Parathyroid adenoma (tissue), 2 donors: ENCODE measurements around the gene ANO2.

Experiments used
- H2AFZ ChIP-seq: fragments of 300-600 bp; sonication (generic); one replicate; pipeline ENCODE4 v1.7.0; 2017; ENCODE audit warnings: antibody characterized with exemption, mild to moderate bottlenecking
- H3K27ac ChIP-seq: fragments of 300-600 bp; sonication (generic); one replicate; pipeline ENCODE4 v1.7.0; 2017
- H3K27me3 ChIP-seq: fragments of 300-600 bp; sonication (generic); one replicate; pipeline ENCODE4 v1.7.0; 2017; ENCODE audit warnings: low read length; ENCODE audit not compliant: control insufficient read depth, insufficient read depth
- H3K36me3 ChIP-seq: fragments of 300-600 bp; sonication (generic); one replicate; pipeline ENCODE4 v1.7.0; 2017; ENCODE audit warnings: low read length; ENCODE audit not compliant: control insufficient read depth, insufficient read depth
- H3K4me1 ChIP-seq: fragments of 300-600 bp; sonication (generic); one replicate; pipeline ENCODE4 v1.7.0; 2017; ENCODE audit warnings: control low read depth
- H3K4me2 ChIP-seq: fragments of 300-600 bp; sonication (generic); one replicate; pipeline ENCODE4 v1.7.0; 2017; ENCODE audit warnings: low read length
- H3K4me3 ChIP-seq: fragments of 300-600 bp; sonication (generic); one replicate; pipeline ENCODE4 v1.7.0; 2017; ENCODE audit warnings: low read depth, low read length
- H3K79me2 ChIP-seq: fragments of 300-600 bp; sonication (generic); one replicate; pipeline ENCODE4 v1.7.0; 2017; ENCODE audit warnings: control low read depth
- H3K9ac ChIP-seq: fragments of 300-600 bp; sonication (generic); one replicate; pipeline ENCODE4 v1.7.0; 2017; ENCODE audit warnings: mild to moderate bottlenecking
- H3K9me3 ChIP-seq: fragments of 300-600 bp; sonication (generic); one replicate; pipeline ENCODE4 v1.7.0; 2017; ENCODE audit warnings: low read length; ENCODE audit not compliant: control insufficient read depth
- CTCF ChIP-seq: fragments of 300-600 bp; sonication (generic); IDR thresholded peaks from one replicate; pipeline ENCODE4 v1.7.0; 2017; ENCODE audit warnings: antibody characterized with exemption, mild to moderate bottlenecking
- donor health status: primary hyperparathyroidism.

ANO2 gene

GRCh38 chr12:5524116-5524768, 420.8 kb downstream of the ANO2 start:
- Histone ChIP-seq H3K27me3 (no peaks in the 10 kb centered on the region), H3K27ac (no peak overlapping the region), H3K4me1 (no peaks in the 10 kb centered on the region), H3K36me3 (no peaks in the 10 kb centered on the region), H3K4me2 (no peak overlapping the region), H2AFZ (no peak overlapping the region), H3K9ac (no peak overlapping the region), H3K9me3 (no peaks in the 10 kb centered on the region), H3K79me2 (no peaks in the 10 kb centered on the region), H3K4me3 (no peak overlapping the region)
- TF ChIP-seq CTCF = no peak

- Histone ChIP-seq H2AFZ (no peak overlapping the region), H3K27ac (no peak overlapping the region), H3K9ac (no peak overlapping the region), H3K79me2 (no peaks in the 10 kb centered on the region), H3K4me3 (no peak overlapping the region), H3K4me2 (no peak overlapping the region), H3K9me3 (no peaks in the 10 kb centered on the region), H3K27me3 (no peaks in the 10 kb centered on the region), H3K36me3 (no peaks in the 10 kb centered on the region), H3K4me1 (no peaks in the 10 kb centered on the region)
- TF ChIP-seq CTCF = no peak
These were observed 421.5 kb downstream of the ANO2 start for GRCh38 chr12:5523396-5524115.

GRCh38 chr12:5522432-5523335, 422.4 kb downstream of the ANO2 start:
- Histone ChIP-seq H3K79me2 (no peaks in the 10 kb centered on the region), H3K4me2 (no peak overlapping the region), H3K9me3 (no peaks in the 10 kb centered on the region), H3K36me3 (no peaks in the 10 kb centered on the region), H3K27me3 (no peaks in the 10 kb centered on the region), H3K4me1 (no peaks in the 10 kb centered on the region), H3K27ac (no peak overlapping the region), H2AFZ (no peak overlapping the region), H3K9ac (no peak overlapping the region), H3K4me3 (no peak overlapping the region)
- no peak for TF ChIP-seq CTCF

GRCh38 chr12:5521456-5522325, 423.4 kb downstream of the ANO2 start:
- no peak for TF ChIP-seq CTCF
- Histone ChIP-seq H3K4me1 (no peaks in the 10 kb centered on the region), H3K36me3 (no peaks in the 10 kb centered on the region), H3K27ac (no peak overlapping the region), H3K9ac (no peak overlapping the region), H3K4me3 (no peak overlapping the region), H3K9me3 (no peaks in the 10 kb centered on the region), H3K4me2 (no peak overlapping the region), H2AFZ (no peak overlapping the region), H3K27me3 (no peaks in the 10 kb centered on the region), H3K79me2 (no peaks in the 10 kb centered on the region)
